Glomerular visceral epithelial cell (primary cell): Measurements from ENCODE around the gene CAMTA1.
"Not testable (repeated sequence)": the region's sequence is repeated elsewhere in the genome, so short reads cannot be mapped to it uniquely, and the experiment has no call there.

ENCODE experiments used
- DNase-seq: peaks from one replicate; pipeline ENCODE4 v3.0.0-alpha.2; 2016; ENCODE audit errors: extremely low spot score

CAMTA1 gene

DNA sequence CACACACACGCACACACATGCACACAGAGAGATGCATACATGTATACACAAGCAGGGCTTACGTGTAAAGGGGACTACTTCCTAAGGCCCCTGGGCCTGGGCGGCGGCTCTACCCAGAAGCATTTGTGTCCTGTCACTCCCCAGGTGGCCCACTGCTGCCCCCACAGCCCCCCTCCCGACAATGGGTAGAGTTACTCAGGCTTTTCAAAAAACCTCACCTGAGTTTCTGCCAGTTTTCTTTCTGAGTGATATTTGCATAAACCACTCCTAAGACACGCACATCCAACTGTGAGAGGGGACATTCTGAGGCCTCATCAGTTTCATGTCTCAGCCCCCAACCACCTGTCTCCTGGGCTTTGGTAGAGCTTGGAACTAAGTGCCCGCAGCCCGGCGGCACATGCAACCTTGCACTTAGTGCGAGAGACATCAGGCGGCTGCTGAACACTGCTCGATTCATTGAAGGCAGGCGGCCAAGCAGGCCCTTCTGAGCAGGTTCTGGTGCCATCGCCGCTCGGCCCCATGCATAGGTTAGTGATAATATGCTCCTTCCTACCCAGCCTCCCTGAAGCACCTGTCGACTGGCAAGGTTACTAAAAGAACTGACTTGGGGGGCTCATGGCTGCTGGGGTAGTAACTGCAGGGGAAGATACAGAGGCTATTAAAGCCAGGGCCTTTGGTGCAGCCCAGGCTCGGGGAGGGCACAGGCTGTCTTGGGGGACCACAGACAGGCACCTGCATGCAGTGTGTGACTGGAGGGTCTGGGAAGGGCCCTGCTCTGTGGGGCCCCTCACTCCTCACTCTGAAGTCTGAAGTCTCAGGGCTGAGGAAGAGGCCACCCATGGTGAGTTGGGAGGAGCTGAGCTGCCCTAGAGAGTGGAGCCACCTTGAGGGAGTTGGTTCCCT lies 621.6 kb downstream of the CAMTA1 start:
- DNase-seq: no peak

DNA sequence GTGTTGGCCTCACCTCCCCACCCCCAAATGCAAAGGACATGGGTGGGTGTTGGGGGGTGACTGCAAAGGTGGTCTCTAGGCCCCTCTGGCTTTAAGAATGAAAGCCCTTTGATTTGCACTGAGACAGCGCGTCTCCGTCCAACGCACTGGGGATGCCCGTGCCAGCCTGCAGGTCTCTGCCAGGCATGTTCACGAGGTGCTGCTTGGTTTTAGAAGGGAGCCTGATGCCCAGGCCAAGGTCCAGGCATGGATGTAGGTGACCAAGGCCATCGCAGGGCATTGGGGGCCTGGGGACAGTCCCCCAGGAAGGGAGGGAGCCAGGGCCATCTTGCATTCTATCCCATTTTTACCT lies 622.3 kb downstream of the CAMTA1 start:
- no peak for DNase-seq

DNA sequence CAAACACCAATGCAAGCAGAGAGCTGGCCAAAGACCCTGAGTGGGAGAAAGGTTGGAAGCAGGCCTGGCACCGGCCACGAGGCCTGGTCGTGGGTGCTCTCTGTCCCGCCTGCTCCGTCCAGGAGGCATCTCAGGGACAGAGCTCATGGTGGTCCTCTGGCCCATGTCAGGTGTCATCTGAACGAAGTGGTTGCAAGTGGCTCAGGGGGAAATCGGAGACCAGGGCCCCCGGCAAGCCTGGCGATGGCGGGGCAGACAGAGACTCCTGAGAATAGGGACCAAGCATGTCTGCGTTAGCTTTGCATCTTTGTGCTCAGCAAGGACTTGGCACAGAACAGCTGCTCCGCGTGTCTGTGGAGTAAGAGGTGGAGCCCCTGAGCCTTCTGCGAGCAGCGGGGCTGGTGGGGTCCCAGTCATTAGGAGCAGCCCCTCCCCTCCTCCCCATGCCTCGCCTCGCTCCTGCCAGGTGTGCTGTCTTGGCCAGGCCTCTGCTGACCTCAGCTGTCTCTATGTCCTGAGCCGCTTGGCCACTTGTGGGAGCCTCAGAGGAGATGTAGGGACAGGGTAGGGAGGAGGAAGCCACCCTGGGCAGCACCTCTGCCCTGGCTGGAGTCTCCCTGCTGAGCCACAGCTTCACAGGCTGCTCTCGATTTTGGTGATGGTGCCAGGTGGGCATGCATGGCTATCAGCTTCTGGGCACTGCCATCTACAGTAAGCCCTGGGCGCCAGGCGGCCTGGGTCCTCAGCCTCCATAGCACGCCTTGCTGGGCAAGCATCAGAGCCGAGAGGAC lies 622.9 kb downstream of the CAMTA1 start:
- no peak for DNase-seq

DNA sequence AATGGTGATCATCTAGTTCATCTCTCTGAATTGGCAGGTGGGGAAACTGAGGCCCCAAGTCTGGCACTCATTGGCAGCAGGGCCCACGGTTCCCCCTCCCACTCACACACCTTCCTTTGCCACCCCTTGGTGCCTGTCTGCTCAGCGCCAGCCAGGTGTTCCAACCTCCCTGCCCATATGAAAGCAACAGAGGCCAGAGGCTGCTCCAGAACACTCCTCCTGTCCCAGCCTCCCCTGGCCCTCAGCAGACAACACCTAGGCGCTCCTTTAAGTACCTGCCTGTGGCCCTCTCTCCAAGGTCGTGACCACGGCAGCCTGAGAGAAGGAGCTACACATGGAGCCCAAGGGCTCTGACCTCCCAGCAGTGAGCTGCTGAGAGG lies 623.5 kb downstream of the CAMTA1 start:
- DNase-seq: no peak

DNA sequence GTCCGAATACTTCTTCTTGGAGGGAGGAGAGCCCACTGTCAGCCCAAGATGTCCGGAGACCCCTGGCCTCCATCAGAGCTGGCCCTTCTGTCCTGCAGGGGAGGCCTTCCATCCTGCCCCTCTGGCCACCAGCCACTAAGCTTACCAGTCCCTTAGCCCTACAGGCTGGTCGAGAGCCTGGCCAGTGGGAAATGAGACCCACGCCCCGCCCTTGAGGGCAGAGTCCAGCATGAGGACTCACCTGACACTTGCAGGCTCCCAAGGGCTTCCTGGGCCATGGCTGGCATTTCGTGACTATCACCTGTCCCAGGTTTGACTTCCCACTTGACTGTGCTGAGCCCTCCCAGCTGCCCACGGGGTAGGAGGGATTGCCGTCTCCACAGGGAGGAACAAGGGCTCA lies 624.0 kb downstream of the CAMTA1 start:
- no peak for DNase-seq

DNA sequence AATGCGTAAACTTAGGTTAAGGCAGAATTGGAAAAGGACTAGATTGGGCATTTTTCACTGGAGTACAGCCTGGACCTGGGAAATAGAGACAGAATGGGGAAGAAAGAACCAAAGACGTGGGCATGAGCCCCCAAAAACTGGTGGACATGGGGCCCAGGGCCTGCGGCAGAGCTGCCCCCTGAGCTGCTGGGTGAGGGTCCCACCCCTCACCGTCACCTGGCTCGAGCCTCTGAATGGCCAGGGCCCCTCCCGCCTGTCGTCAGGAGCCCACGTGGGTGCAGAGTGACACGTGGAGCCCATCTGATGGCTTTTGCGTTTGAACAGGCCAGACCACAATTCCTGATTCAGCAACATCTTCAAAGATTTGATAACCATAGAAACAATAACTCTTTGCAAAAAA lies 624.9 kb downstream of the CAMTA1 start:
- DNase-seq: no peak

DNA sequence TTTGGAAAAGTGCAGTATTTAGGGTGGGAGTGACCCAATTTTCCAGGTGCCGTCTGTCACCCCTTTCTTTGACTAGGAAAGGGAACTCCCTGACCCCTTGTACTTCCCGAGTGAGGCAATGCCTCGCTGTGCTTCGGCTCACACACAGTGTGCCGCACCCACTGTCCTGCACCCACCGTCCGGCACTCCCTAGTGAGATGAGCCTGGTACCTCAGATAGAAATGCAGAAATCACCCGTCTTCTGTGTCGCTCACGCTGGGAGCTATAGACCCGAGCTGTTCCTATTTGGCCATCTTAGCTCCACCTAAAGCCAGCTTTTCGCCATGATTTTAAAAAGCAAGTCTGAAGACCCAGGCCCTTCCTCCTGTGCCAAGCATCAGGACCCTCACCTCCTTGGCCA lies 632.4 kb downstream of the CAMTA1 start:
- not testable (repeated sequence) for DNase-seq

DNA sequence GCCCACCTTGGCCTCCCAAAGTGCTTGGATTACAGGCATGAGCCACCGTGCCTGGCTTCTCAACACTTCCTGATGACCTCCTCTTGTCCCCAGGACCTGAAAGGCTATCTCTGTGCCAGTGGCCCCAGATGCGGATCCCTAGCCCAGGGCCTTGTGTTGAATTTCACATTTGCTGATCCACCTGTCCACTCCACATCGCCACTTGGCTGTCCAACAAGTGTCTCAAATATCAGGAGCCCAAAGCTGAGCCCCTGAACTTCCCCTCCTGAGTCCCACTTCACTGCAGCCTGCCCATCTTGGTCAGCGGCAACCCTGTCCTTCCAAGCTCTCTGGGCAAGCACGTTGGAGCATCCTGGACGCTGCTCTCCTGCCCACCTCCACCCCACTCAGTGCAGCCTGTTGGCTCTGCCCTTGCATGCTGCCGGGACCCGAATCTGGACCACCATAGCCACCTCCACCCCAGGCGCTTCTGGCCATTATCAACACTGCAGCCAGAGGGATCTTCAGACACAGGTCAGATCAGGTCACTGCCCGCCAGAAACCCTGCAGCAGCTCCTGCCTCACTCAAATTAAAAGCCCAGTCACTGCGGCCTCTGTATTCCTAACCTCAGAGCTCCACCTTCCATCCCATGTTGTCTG lies 633.3 kb downstream of the CAMTA1 start:
- no peak for DNase-seq

DNA sequence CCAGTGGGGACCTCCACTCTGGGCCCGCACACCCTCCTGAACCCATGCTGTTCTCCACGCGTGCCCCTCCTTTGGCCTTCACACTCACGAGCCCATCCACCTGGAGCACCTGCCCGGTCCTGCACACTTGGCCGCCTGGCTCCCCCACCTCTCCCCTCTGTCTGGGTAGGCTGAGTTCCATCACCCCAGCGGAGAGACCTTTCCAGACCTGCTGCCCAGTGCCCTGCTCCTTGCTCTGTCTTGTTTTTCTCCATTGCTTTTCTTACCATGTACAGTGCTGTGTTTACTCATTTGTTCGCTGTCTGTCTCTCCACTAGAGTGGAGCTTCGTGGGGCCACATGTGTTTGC lies 634.8 kb downstream of the CAMTA1 start:
- no peak for DNase-seq

DNA sequence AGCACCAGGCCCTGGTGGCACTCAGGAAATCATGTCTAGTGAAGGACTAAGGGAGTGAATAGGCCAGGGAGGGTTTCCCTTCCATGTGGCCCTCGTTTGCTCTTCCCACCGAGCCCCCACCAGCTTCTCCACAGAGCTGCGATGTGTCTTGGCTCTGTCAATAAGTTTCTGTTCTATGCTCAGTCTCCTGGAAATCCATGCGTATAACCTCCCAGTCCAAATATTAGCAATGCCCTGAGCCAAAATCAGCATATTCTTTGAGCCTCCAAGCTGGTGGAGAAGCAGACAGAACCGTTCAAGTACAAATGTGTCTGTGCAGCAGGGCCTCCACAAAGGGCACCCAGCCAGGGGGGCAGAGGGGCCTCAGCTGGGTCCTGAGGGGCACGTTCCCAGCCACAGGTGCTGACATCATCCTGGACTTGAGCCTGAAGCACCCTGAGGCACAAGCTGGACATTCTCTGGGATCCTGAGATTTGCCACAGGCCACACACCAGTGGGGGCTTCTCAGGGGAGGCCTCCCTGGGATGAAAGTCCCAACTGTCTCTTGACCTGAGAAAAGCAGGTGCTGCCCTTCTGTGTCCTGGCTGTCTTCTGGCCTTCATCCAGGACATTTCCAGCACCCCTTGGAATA lies 635.3 kb downstream of the CAMTA1 start:
- DNase-seq: peak; percentile 57

DNA sequence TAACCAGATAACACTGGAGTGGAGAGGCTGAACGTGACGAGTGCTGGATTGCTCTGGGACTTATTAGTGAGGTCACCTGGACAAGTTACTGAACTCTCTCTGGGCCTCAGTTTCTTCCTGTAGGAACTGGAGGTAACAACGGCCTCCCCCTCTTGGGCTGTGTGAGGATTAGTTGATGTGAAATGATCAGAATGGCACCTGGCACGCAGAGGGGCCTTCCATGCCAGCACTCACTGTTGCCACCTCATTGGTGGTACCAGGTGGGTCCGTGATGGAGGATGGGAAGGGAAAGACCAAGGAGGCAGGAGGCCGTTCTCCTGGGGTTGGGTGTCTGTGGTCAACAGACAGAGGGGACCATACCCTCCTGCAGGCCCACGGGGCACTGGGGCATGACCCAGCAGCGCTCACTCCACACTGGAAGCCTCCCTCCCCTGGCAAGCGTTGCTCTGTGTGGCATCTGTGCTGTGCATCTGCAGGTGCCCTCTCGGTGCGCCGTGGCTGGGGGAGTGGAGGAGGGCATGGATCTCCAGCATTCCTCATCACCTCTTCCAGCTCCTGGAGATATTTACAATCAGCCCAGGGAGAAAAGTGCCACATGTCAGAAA lies 636.3 kb downstream of the CAMTA1 start:
- no peak for DNase-seq

DNA sequence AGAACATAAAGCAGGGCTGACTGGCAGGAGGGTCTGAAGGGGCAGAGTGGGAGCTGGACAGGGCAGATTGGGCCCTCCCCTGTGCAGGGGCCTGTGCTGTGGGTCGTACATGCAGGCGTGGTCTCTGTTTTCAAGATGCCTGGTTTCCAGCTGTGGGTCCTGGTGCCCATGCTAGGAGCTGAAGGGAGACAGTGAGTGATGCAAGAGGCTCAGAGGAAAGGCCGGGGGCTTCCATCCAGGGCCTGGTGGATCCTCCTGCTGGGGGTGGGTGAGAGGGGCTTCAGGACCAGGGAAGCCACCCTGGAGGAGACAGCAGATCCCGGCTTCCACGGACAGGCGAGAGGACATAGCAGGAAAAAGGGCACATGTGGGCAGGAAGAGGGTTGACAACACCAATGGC lies 636.8 kb downstream of the CAMTA1 start:
- DNase-seq: no peak

DNA sequence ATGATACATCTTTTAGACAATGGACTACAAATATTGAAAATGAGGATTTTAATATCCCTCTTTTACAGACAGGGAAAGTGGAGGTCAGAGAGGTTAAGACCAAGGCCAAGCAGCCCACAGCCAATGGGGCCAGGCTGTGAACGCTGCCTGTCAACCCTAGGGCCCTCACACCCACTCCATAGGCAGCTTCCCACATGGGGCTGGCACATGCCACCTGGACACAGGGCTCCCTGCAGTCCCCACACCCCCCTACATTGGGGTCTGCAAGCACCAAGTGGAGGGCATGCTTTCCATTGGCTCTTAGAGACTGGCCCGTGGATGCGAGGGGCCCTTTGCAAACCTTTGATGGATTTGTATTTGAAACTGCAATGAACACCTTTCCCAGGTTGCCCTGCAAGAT lies 637.3 kb downstream of the CAMTA1 start:
- DNase-seq: no peak

DNA sequence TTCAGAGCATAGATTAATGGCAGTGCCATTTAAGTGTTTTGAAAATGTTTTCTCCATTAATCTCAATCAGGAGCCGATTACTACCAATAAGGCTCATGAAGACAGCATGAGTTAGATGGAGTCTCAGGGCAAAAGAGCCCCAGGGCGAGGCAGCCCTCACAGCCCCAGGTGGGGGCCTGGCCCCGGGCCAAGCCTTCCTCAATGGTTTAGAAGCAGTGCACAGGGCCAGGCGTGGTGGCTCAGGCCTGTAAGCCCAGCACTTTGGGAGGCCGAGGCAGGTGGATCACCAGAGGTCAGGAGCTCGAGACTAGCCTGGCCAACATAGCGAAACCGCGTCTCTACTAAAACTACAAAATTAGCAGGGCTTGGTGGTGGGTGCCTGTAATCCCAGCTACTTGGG lies 637.7 kb downstream of the CAMTA1 start:
- no peak for DNase-seq

DNA sequence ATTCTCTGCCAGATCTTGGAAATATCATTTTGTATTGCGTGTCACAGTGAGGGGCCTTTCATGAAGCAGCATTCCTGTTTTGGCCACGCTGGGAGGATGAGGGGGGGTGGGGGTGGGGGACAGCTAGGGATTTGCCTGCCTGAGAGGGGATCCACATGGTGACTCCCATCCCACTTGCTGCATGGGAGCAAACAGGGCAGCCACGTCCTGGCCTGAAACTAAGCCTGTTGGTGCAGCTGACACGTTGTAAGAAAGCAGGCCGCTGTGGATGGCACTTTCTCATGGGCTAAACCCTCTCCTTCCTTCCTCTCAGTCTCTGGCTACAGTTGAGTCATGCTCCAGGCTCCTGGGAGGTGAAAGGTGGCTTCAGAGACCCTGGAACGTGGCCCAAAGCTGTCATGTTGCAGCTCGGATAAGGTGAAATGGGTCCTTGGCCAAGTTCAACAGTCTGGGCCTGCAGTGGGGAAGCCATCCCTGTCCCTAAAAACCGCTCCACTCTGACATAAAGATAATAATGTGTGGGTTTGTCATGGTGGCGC lies 639.2 kb downstream of the CAMTA1 start:
- DNase-seq: no peak

DNA sequence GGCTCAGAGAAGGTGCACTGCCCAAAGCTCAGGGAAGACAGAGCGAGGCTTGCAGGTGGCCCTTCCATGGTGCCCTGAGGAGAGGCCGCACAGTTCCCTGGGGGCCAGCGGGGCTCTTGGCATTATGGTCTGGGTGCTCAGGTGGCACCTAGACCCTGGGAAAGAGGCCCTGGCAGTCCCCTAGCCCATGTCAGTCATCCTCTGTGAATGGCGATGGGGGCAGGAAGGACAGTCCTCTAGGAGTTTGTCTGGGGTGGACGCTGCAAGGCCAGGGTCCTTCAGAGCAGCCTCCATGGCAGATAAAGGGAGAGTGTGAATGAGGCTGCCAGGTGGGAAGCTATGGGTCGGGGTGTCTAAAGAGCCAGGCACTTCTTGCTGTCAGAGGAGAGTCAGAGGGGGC lies 640.0 kb downstream of the CAMTA1 start:
- no peak for DNase-seq

DNA sequence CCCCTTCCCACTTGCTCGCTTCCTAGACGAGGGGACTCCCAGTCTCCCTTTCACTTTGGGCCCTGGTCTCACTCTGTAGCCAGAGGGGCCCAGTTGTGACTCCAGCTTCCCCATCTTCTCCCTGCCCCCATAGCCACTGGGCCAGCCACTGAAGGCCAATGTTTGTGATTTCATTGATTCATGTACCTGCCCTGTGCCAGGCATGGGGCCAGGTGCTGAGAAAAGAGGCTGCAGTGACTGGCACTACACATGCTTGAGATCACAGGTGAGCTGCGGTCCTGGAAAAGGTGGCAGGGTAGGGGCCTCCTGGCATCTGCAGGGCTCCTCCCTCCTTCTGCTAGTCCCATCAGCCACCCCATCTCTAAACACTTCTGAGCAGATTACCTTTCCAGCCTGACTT lies 640.5 kb downstream of the CAMTA1 start:
- DNase-seq: no peak

DNA sequence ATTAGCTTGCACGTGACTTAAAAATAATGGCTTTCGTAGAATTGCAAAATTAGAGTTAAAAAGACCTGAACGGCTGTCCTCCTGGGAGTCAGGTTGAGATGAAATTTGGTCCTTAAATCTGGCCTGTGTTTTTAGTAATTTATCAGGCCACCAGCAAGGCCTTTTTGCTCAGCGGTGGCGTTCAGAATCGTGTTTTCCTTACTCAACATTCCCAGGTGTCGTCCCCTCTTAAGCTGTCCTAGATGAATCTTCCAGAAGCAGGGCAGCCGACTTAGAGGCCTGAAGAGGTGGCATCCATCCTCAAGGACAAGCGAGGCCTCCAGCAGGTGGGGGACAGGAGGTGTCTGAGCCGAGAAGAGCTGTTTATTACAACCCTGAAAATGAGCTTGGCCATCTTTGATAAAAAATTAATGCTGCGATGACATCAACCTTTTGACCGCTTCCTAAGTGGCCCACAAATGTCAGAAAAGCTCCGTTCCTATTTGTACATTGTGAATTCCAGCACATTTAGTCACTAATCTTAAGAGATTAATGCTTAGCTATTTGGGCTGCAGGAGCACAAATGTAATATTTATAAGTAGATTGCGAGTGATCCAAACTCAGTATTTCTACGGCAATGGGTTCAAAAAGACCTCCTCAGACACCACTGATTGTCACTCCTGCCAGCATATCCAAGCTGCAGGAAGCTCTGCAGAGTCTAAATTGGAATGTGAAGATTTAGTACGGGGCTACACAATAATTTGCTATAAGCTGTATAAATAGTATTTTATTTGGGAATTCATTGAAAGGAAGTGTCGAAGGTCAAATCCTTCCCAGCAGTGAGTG lies 641.7 kb downstream of the CAMTA1 start:
- no peak for DNase-seq

DNA sequence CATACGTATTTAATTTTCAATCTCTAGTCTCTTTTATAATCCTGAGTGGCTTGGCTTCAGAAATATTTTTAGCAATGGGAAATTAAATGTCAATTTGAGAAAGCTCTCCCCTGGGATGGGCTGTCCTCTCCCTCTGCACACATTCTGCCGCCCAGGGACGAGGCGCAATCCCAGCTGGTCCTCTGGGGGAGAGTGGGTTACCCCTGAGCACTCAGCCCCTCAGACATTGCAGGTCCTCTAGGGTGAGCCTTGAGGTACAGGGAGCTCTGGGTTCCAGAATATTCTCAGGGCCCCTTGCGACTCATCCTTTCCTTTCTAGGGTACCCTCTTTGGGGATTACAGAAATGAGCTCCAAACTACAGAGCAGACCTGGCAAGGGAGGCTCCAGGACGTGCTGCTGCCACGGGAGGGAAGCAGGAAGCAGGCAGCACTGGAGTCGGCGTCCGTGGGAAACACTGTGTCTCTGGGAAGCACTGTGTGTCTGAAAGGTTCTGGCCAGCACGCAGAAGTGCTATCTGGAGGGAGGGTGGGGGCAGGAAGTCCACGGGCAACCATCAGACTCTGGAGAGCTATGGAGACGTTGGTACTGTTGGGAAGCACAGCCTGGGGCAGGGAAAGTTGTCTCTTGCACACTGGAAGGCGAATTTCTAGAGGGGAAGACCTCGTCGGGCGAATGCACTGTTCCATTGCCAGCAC lies 642.5 kb downstream of the CAMTA1 start:
- DNase-seq: no peak

DNA sequence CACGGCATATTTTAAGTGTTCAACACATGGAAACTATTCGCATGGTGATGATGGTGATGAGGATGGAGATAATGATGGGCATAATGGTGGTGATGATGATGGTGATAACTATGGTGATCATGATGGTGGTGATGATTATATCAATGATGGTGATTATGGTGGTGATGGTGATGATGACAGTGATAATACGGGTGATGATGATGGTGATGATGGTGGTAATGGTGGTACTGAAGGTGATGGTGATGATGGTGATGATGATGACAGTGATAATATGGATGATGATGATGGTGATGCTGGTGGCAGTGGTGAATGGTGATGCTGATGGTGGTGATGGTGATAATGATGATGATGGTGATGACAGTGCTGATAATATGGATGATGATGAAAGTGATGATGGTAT lies 644.0 kb downstream of the CAMTA1 start:
- DNase-seq: no peak
